HAP-1 (cell line): ENCODE results near the gene AAMP.

Experiments used
- DNase-seq, 2 experiments: peaks; one replicate each; pipeline ENCODE4 v3.0.0-alpha.2; 2016 to 2020; ENCODE audit warnings: low spot score in 2 of 2
- H3K27me3 ChIP-seq: fragments of 250-450 bp; sonication (Bioruptor Pico); 2 replicates; pipeline ENCODE4 v1.5.1; 2020; ENCODE audit warnings: low read depth, mild to moderate bottlenecking, moderate library complexity
- H3K36me3 ChIP-seq: fragments of 250-450 bp; sonication (Bioruptor Pico); replicated peaks from 2 replicates; pipeline ENCODE4 v1.5.1; 2020; ENCODE audit warnings: mild to moderate bottlenecking
- H3K4me1 ChIP-seq: fragments of 250-450 bp; sonication (Bioruptor Pico); 2 replicates; pipeline ENCODE4 v1.5.1; 2020; ENCODE audit warnings: mild to moderate bottlenecking
- H3K4me3 ChIP-seq: fragments of 250-450 bp; sonication (Bioruptor Pico); 2 replicates; pipeline ENCODE4 v1.5.1; 2020; ENCODE audit warnings: mild to moderate bottlenecking, moderate library complexity
- H3K9me3 ChIP-seq: fragments of 250-450 bp; sonication (Bioruptor Pico); 2 replicates; pipeline ENCODE4 v1.5.1; 2020; ENCODE audit warnings: mild to moderate bottlenecking, moderate library complexity
- in situ Hi-C: fragments of 300-500 bp; cut with MboI; formaldehyde crosslinking; loops from 3 replicates; pipeline ENCODE4 v1.14.3; 2020; ENCODE audit warnings: low sequenced_read_pairs, inconsistent platforms, mixed read lengths

AAMP gene

DNA sequence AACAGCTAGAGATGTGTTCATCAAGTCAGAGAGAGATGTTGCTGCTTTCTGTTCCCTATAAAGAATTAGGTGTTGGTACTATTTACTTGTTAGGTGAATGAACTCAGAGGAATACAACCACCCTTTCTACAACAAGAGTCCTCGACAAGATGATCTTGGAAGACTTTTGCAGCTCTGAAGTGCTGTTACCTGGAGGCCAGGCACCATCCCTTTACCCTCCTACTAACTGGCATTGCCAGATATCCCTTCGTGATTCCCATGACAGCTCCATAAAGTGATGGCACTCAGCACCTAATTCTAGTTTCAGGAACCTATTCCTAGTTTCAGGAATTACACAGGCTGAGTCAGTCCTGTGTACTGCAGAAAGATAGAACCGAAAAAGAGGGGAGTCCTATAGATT lies 43.0 kb downstream of the AAMP start:
- H3K27me3 ChIP-seq: no peaks in the 10 kb centered on the region
- no peaks in the 10 kb centered on the region for H3K9me3 ChIP-seq
- peaks cover 59% of the 10 kb centered on the region for H3K36me3 ChIP-seq
- in situ Hi-C loops: no loop called here
- peaks cover 36% of the 10 kb centered on the region for H3K4me1 ChIP-seq
- no peak overlapping the region for H3K4me3 ChIP-seq
- DNase-seq: no peak

DNA sequence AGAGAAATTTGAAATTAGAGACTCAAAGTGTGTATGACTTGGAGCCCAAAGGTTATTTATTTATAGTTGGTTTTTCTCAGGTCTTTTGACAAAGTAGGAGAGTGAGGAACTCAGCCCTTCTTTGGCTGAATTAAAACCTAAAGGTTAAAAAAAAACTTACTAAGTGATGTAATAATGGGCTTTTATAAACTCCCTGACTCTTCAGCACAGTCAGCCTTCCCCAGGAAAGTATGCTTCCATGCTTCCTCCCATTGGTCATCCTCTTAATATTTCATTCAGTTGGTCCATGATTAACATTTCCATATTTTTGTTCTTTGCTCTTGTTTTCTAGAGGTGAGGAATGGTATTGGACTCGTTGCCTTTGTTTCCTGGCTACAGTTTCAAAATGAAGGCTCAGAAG lies 45.8 kb downstream of the AAMP start:
- Histone ChIP-seq H3K4me1 (peaks cover 37% of the 10 kb centered on the region), H3K9me3 (no peaks in the 10 kb centered on the region), H3K27me3 (no peaks in the 10 kb centered on the region), H3K4me3 (no peak overlapping the region), H3K36me3 (peaks cover 54% of the 10 kb centered on the region)
- no peak for DNase-seq
- in situ Hi-C loops: no loop called here

DNA sequence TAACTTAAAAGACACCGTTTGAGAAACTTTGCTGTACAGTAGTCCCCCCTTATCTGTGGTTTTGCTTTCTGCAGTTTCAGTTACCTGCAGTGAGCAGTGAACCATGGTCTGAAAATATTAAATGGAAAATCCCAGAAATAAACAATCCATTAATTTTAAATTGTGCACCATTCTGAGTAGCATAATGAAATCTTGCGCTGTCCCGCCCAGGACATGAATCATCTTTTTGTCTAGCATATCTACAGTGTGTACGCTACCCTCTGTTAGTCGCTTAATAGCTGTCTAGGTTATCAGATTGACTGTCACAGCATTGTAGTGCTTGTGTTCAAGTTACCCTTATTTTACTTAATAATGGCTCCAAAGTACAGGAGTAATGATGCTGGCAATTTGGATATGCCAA lies 46.9 kb downstream of the AAMP start:
- Histone ChIP-seq H3K4me1 (peaks cover 30% of the 10 kb centered on the region), H3K36me3 (peaks cover 46% of the 10 kb centered on the region), H3K9me3 (no peaks in the 10 kb centered on the region), H3K27me3 (no peaks in the 10 kb centered on the region), H3K4me3 (no peak overlapping the region)
- in situ Hi-C loops: no loop called here
- DNase-seq: no peak

DNA sequence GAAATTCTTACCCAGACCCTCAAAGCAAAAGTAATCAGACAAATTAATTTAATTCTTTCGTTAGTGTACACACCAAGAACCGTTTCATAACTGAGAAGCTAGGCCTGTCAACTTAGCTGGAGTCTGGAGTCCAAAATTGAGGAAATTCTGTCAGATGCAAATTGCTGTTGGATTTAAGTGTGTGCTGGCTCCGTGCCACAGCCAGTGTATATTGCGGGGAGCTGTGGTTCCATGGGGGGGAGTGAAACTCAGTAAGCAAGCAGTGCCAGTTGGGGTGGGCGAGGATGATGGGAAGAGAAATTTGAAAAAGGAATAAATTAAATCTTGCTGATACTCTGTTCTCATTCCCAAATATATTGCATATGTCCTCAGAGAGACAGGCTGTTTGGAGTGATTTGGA lies 48.9 kb downstream of the AAMP start:
- H3K9me3 ChIP-seq: no peaks in the 10 kb centered on the region
- H3K4me3 ChIP-seq: no peak overlapping the region
- in situ Hi-C loops: no loop called here
- no peak for DNase-seq
- H3K36me3 ChIP-seq: peaks cover 33% of the 10 kb centered on the region
- H3K4me1 ChIP-seq: peaks cover 28% of the 10 kb centered on the region
- no peaks in the 10 kb centered on the region for H3K27me3 ChIP-seq

DNA sequence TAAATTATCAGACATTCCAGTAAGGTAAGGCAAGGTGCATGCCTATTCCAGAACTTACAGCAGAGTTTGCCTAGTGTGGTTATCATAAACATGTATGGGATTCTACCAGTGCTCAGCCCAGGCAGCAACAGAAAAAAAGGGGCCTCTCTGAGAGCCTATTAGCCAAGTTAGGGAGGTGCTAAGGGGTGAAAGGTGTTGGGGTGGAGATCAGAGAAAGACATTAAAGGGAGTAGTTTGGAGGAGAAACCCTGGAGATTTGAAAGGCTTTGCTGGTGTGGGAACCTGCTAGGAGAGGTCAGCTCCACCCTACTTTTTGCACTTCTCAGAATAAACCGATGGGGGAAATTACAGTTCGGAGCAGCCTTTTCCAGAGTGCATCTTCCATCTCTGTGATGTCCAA lies 50.0 kb downstream of the AAMP start:
- peak overlapping the region; percentile 89; the same call in 1 of the 2 replicates for H3K4me3 ChIP-seq
- in situ Hi-C loops: no loop called here
- H3K9me3 ChIP-seq: no peaks in the 10 kb centered on the region
- peaks cover 28% of the 10 kb centered on the region for H3K4me1 ChIP-seq
- no peak for DNase-seq
- H3K36me3 ChIP-seq: peaks cover 22% of the 10 kb centered on the region
- H3K27me3 ChIP-seq: no peaks in the 10 kb centered on the region

DNA sequence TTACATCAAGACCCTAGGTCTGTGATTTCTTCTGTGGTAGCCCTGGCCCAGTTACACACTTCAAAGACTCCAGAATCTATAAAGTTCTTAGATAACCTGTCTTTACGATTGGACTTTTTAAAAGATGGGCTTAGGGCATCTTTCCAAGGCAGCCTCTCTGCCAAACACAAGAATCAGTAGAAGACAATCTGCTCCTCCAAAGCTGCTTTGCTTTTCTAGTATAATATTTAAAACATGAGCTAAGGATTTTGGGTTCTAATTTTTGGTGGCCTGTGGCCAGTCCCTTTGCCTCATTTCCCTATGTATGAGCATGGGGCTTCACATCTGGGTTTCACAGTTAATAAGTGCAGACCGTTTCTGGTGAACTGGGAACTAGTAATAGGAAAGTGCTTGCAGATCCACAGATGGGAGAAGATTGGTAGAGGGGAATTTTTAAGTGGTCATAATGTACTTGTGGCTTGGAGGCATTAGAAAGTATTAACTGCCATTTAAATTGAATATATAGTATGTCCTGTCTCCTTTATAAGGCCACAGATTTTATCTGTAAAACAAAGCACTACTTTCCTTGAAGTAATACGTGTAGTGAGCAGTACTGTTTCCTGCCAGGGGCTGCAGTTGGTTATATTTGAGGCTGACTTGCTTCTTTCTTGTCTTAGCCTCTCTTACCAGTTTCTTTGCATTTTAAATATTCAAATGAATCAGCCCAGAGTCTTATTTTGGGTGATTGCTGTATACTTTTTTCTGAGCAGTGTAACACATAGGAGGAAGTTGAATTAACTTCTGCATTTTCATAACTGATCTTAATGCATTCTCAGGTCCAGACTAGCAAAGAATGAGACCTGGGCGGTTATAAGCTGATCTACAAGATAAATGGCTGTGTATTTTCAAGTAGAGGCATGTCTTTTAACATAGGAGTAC lies 51.4 kb downstream of the AAMP start:
- Histone ChIP-seq H3K27me3 (no peaks in the 10 kb centered on the region), H3K4me1 (peaks cover 30% of the 10 kb centered on the region), H3K9me3 (no peaks in the 10 kb centered on the region), H3K4me3 (peak overlapping the region; percentile 89), H3K36me3 (peaks cover 11% of the 10 kb centered on the region; the same call in 1 of the 2 replicates)
- peak in 1 of 2 experiments; percentile 8 for DNase-seq
- in situ Hi-C loops: no loop called here

DNA sequence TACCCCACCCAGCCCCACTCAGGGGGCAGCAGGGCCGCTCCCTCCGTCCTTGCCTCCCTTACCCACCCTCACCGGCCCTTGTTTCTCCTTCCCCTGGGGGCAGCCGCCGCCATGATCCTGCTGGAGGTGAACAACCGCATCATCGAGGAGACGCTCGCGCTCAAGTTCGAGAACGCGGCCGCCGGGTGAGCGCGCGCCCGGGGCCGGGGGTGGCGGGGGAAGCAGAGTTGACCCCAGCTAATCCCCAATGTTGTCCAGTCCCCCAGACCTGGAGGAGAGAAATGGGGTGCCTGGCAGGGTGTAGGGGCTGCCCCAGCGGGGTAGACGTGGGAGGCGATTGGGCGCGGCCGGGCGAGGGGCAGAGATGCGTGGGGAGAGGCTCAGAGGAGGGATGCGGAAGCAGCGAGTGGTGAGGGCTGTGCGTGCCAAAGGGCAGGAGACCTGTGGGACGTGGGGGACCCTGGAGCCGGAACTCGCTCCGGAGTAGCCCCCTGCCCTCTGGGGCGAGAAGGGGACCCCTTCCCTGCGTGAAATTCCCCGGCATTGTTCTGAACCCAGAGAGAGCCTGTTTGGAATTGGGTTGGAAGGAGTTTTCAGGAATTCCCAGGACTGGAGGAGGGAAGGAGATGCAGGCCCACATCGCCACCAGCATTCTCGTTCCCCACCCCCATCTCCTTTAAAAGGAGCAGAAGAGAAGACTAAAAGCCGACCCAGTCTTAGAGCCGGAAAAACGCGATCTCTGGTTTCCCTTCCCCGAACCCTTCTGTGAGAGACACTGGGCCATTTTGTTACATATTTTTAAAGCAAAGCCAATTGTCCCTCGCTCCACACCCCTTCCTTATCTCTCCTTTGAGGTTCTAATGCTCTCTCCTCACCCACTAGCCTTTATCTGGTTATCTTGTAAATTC lies 52.3 kb downstream of the AAMP start:
- no peaks in the 10 kb centered on the region for H3K9me3 ChIP-seq
- H3K4me3 ChIP-seq: peak overlapping the region; percentile 89
- H3K36me3 ChIP-seq: peaks cover 11% of the 10 kb centered on the region; the same call in 1 of the 2 replicates
- in situ Hi-C loops: no loop called here
- no peaks in the 10 kb centered on the region for H3K27me3 ChIP-seq
- peaks cover 28% of the 10 kb centered on the region for H3K4me1 ChIP-seq
- peak; percentile 36 to 65 for DNase-seq

DNA sequence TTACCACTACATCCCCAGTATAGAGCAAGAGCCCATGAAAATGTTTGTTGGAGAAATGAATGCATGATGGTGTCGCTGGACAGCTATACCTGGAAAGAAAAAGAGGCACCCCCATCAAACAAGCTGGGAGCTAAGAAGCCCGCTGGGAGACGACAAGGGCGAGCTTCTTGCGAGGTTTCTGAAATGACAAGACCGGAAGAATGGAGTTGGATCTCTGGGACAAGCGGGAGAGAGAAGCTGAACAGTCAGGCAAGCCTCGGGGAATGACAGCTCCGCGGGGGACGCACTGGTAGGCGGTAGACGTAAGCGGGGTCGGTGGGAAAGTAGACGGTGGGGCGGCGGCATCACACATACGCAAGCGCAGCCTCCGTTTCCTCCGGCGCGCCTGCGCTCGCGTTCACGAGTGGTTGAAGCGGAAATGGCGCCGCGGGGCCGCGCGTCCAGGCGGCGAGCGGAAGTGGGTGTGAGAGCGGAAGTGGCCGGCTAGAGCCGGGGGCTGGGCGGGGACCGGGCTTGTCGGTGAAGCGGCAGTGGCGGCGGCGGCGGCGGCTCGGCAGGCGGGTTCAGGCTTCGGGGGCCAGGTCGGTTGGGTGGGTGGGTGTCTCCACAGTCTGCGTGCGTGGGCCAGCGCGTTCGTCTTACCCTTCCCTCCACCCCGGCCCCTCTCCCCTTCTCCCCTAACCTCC lies 53.1 kb downstream of the AAMP start, which contains the start of gene ARPC2:
ARPC2 (plus strand) TSS at position 516 of the 686 bp plus-strand sequence. CDS start 282 bp downstream, outside the sequence.
- in situ Hi-C loops: no loop called here
- H3K36me3 ChIP-seq: peaks cover 10% of the 10 kb centered on the region; the same call in 1 of the 2 replicates
- peak within 1 kb of the TSS; percentile 89 for H3K4me3 ChIP-seq
- no peaks in the 10 kb centered on the region for H3K9me3 ChIP-seq
- peaks cover 26% of the 10 kb centered on the region for H3K4me1 ChIP-seq
- no peaks in the 10 kb centered on the region for H3K27me3 ChIP-seq
- DNase-seq: peak; percentile 85 to 93

DNA sequence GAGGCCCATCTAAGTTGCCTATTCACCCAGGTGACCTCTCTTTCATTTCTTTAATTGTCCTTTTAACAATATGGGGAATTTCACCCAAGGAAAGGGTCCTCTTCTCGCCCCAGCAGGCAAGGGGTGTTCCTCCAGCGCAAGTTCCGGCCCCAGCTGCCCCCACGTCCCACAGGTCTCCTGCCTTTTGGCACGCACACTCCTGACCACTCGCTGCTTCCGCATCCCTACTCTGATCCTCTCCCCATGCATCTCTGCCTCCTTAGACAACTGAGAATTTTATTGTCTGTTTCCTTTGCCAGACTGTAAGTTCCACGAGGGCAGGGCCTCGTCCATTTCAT lies 53.6 kb downstream of the AAMP start:
- no peaks in the 10 kb centered on the region for H3K9me3 ChIP-seq
- in situ Hi-C loops: no loop called here

More for the DNA sequence above, 53.6 kb downstream of the AAMP start:
- no peak for DNase-seq
- Histone ChIP-seq H3K36me3 (peaks cover 7% of the 10 kb centered on the region; the same call in 1 of the 2 replicates), H3K27me3 (no peaks in the 10 kb centered on the region), H3K4me3 (peak overlapping the region; percentile 89), H3K4me1 (peaks cover 26% of the 10 kb centered on the region)
